GM12892 (cell line): ENCODE measurements around the gene ANGPTL8.
A peak's percentile ranks its signal among the peaks of the same experiment; 100 is the strongest.

Source experiments
- DNase-seq: peaks from one replicate; pipeline ENCODE4 v3.0.0; 2011; ENCODE audit not compliant: insufficient read length
- FAIRE-seq: peaks from 2 replicates; lab custom pipeline; 2011; peaks lifted over from hg19 to GRCh38; lab: Jason Lieb, UNC
- POLR2A ChIP-seq: IDR thresholded peaks from 2 replicates; pipeline ENCODE4 v1.6.1; 2011; ENCODE audit warnings: low read depth, low read length, control low read depth
- POLR2AphosphoS5 ChIP-seq: IDR thresholded peaks from 2 replicates; pipeline ENCODE4 v1.6.1; 2011; ENCODE audit warnings: low read depth, low read length, control low read depth
- TAF1 ChIP-seq: IDR thresholded peaks from 2 replicates; pipeline ENCODE4 v1.6.1; 2011; ENCODE audit warnings: low read depth, mild to moderate bottlenecking, control low read depth, low read length, borderline replicate concordance

ANGPTL8 gene

GRCh38 chr19:11204943-11205349 lies 34.5 kb upstream of the ANGPTL8 start:
- DNase-seq (no peak), FAIRE-seq (no peak)
- TF ChIP-seq POLR2AphosphoS5 (no peak), POLR2A (no peak), TAF1 (no peak)

GRCh38 chr19:11205939-11206570 lies 33.4 kb upstream of the ANGPTL8 start:
- DNase-seq (no peak), FAIRE-seq (peak; percentile 73)
- TF ChIP-seq POLR2AphosphoS5 = no peak
- no peak for TF ChIP-seq POLR2A
- TF ChIP-seq TAF1 = no peak

GRCh38 chr19:11208561-11209471 lies 30.6 kb upstream of the ANGPTL8 start:
- DNase-seq (no peak), FAIRE-seq (no peak)
- no peak for TF ChIP-seq POLR2AphosphoS5
- TF ChIP-seq TAF1 = no peak
- no peak for TF ChIP-seq POLR2A

GRCh38 chr19:11209839-11210655 lies 29.4 kb upstream of the ANGPTL8 start:
- TF ChIP-seq POLR2A = no peak
- no peak for TF ChIP-seq TAF1
- no peak for TF ChIP-seq POLR2AphosphoS5
- DNase-seq (no peak), FAIRE-seq (peak; percentile 70)

GRCh38 chr19:11210656-11210928 lies 28.8 kb upstream of the ANGPTL8 start:
- DNase-seq (no peak), FAIRE-seq (peak; percentile 42)
- TF ChIP-seq POLR2A (no peak), POLR2AphosphoS5 (no peak), TAF1 (no peak)

- FAIRE-seq (no peak), DNase-seq (no peak)
- TF ChIP-seq TAF1 = no peak
- no peak for TF ChIP-seq POLR2AphosphoS5
- TF ChIP-seq POLR2A = no peak
Measured at GRCh38 chr19:11214387-11214786, 25.0 kb upstream of the ANGPTL8 start.

GRCh38 chr19:11221082-11221598 lies 18.3 kb upstream of the ANGPTL8 start:
- FAIRE-seq (no peak), DNase-seq (no peak)
- TF ChIP-seq TAF1 (no peak), POLR2A (no peak), POLR2AphosphoS5 (no peak)

- DNase-seq = no peak
Measured at GRCh38 chr19:11223200-11223599, 16.2 kb upstream of the ANGPTL8 start.

GRCh38 chr19:11224429-11224828 lies 15.0 kb upstream of the ANGPTL8 start:
- TF ChIP-seq POLR2A (no peak), POLR2AphosphoS5 (no peak), TAF1 (no peak)
- no peak for DNase-seq
- no peak for FAIRE-seq

More at GRCh38 chr19:11223200-11223599, 16.2 kb upstream of the ANGPTL8 start:
- no peak for TF ChIP-seq POLR2A
- TF ChIP-seq TAF1 = no peak
- no peak for TF ChIP-seq POLR2AphosphoS5
- no peak for FAIRE-seq

- no peak for FAIRE-seq
- DNase-seq = no peak
- TF ChIP-seq TAF1 = no peak
- no peak for TF ChIP-seq POLR2AphosphoS5
- TF ChIP-seq POLR2A = no peak
Measured at GRCh38 chr19:11225172-11225571, 14.2 kb upstream of the ANGPTL8 start.

GRCh38 chr19:11225815-11226214 lies 13.6 kb upstream of the ANGPTL8 start:
- DNase-seq (no peak), FAIRE-seq (no peak)
- TF ChIP-seq POLR2A (no peak), POLR2AphosphoS5 (no peak), TAF1 (no peak)
